ENCODE measurements around the gene A2ML1.
"Not testable (repeated sequence)": the region's sequence is repeated elsewhere in the genome, so short reads cannot be mapped to it uniquely, and the experiment has no call there.

The A2ML1 gene

DNA sequence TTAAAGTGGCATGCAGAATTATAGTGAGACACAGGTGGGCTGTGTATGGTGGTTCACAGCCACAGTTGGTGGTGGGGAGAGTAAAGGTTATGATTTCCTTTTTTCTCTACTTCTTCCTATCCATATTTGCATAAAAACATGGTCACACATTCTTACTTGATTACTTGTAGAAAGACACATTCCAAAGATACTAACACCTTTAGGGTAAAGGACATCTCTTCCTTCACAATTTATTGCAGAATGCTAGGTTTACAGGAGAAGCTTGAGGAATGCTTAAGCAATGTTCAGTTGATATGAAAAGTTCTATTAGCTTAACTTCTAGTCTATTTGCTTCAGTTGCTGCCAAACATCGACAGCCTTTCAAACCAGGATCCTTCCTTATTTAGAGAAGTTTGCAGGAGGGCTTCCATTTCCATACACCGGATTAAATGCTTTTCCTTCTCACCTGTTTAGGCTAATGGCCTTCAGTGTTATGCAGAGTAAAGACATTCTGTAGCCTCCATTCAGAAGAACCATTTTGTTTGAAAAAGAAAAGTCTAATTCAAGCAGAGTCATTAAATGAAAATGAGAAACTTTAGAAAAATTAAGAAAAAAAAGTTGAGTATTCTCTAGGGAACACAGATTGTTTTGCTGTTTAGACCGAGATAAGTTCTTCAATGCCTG, 89.3 kb downstream of the A2ML1 start:
- no peak for DNase-seq

DNA sequence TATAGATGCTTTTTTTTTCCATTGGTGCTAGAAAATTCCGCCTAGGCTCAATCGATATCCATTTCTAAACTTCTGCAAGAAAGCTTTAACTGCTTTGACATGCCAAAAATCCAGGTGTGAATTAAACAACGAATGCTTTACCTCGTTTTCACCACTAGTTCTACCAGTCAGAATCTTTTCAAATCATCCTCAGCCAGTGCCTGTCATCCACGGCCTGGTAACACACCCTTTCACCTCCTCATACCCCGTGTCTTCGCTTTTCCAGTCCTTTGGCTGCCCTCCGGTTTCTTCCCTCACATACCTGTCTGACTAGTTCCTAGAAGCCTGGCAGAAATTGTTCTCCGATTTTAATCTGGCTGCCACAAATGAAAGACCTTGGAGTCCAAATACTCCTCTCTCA, 90.5 kb downstream of the A2ML1 start:
- DNase-seq, result peak; percentile 72

DNA sequence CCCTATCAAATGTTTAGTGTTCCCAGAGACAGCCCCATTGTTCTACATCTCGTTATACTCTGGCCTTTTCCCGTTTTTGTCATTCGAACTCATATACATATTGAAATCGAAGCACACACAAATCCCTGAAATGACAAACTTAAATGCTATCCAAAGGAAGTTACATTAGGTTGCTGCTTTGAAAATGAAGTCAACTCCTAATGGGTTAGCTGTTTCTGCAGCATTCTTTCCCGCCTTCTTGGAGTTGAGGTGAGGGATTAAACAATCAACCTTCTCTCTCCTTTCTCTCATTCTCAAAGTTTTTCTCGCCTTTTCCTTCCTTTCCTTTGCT, 91.2 kb downstream of the A2ML1 start:
- DNase-seq, result peak; percentile 78

GRCh38 chr12:8914033-8914715, 91.8 kb downstream of the A2ML1 start, which contains the start of gene PHC1:
Gene PHC1 (plus strand): TSS chr12:8914509. CDS start chr12:8917678, 3,169 bp downstream.
- DNase-seq, result peak; percentile 96

DNA sequence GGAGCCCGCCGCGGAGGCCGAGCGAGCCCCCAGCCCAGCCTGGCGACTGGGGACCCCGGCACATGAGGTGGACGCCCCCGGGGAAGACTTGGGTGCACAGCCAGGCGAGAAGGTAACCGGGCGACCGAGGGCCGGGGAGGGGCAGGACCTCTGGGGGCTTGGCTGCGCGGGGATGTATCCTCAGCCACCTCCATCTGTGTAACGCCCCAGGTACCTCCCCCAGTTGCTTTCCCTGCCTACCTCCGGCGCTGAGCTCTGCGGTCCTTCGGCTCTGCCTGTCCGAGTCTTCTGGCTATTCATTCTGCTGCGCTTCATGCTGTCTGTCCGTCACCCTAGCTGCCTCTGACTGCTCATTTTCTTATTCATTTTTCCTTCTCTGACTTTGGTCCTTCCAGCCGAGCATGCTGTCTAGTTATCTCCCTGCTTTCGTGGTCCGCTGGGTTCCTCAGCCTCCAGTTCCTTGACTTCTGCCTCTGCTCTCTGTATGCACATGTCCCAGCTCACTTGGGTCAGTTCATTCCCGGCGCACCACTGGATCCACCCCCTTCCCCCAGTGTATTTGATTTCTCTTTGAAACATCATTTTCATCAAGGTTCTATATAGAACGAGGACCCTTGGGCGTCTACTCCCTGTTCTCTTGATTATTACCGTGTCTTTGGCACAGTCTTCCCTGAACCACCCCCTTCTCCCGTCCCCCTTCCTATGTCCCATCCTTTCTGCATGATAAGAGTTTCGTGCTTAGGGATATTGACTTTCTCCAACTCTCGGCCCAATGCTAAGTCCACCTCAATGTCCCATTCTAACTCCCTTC, 92.5 kb downstream of the A2ML1 start:
- DNase-seq, result peak; percentile 94

GRCh38 chr12:8916154-8916553, 93.7 kb downstream of the A2ML1 start:
- DNase-seq, result no peak

- DNase-seq, result no peak
Measured at GRCh38 chr12:8917031-8917430, 94.6 kb downstream of the A2ML1 start.

DNA sequence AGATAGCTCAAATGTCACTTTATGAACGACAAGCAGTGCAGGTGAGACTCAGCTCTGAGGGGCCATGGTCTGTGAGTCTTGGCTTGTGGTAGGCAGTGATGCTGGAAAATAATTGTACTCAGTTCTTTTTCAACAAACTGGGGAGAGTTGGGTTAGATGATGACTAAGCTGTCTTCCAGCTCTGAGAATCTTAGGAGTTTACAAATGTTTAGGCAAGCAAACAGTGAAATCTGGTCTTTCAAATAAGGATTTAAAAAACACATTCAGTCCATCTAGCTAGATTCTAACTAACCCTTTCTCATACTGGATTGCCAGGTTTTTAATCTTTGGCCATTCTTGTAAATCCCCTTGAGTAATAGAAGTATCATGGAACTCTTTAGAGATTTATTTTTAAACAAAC, 95.3 kb downstream of the A2ML1 start:
- DNase-seq, result no peak

GRCh38 chr12:8919643-8920042, 97.2 kb downstream of the A2ML1 start:
- DNase-seq, result not testable (repeated sequence)

- no peak for DNase-seq
Measured at GRCh38 chr12:8922544-8922943, 100.1 kb downstream of the A2ML1 start.
